Activated CD8-positive, alpha-beta memory T cell treated with anti-CD3 and anti-CD28 coated beads for 48 hours (primary cell): Measurements from ENCODE around the gene RASA3.

Experiments used
- DNase-seq, 3 experiments: peaks; one replicate each; pipeline ENCODE4 v3.0.0-alpha.2; 2020; ENCODE audit warnings: low read depth in 2 of 3, low spot score in 2 of 3

Gene RASA3

GRCh38 chr13:114057166-114058050 lies 75.0 kb downstream of the RASA3 start:
- no peak for DNase-seq

- DNase-seq: no peak
Measured at GRCh38 chr13:114056205-114057013, 76.0 kb downstream of the RASA3 start.

GRCh38 chr13:114055766-114056165 lies 76.7 kb downstream of the RASA3 start:
- no peak for DNase-seq

GRCh38 chr13:114054830-114055439 lies 77.5 kb downstream of the RASA3 start:
- DNase-seq: no peak

- DNase-seq: no peak
Measured at GRCh38 chr13:114054264-114054663, 78.2 kb downstream of the RASA3 start.

- no peak for DNase-seq
Measured at GRCh38 chr13:114053026-114053425, 79.4 kb downstream of the RASA3 start.

- DNase-seq: no peak
Measured at GRCh38 chr13:114050536-114051450, 81.6 kb downstream of the RASA3 start.

- no peak for DNase-seq
Measured at GRCh38 chr13:114049626-114050101, 82.8 kb downstream of the RASA3 start.

GRCh38 chr13:114049026-114049425 lies 83.4 kb downstream of the RASA3 start:
- DNase-seq: peak in 1 of 3 experiments; percentile 38

GRCh38 chr13:114048443-114048842 lies 84.0 kb downstream of the RASA3 start:
- DNase-seq: no peak

- DNase-seq: no peak
Measured at GRCh38 chr13:114047358-114047881, 85.0 kb downstream of the RASA3 start.

- DNase-seq: no peak
Measured at GRCh38 chr13:114046431-114046975, 85.9 kb downstream of the RASA3 start.

- DNase-seq: no peak
Measured at GRCh38 chr13:114045113-114045735, 87.2 kb downstream of the RASA3 start.

- DNase-seq: no peak
Measured at GRCh38 chr13:114044486-114044885, 87.9 kb downstream of the RASA3 start.

- DNase-seq: no peak
Measured at GRCh38 chr13:114043421-114044053, 88.9 kb downstream of the RASA3 start.

GRCh38 chr13:114042066-114042815 lies 90.2 kb downstream of the RASA3 start:
- DNase-seq: no peak

- DNase-seq: no peak
Measured at GRCh38 chr13:114041493-114041892, 90.9 kb downstream of the RASA3 start.

- no peak for DNase-seq
Measured at GRCh38 chr13:114039471-114040141, 92.8 kb downstream of the RASA3 start.
